Measurements from ENCODE around the gene ALAS2.

DNA sequence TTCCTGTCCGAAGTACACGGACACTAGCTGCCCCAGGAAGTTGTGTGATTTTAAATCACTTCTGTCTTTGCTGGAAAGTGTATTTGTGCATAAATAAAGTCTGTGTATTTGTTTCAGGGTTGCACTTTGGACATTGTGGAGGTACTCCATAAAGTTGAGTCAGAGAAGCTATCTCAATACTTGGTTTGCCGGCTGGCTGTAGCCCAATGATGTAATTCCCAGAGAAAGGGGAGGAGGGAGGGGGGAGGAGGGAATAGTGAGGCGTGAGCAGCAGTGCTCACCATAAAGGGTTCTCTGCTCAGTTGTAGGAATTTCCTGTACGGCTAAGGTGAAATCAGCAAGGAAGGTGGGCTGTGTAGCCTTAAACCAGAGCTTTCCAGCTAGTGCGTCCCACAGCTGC is 23.1 kb downstream of the ALAS2 start:
- TF ChIP-seq SP2 (IDR thresholded peaks at IDR 0.05; ENCODE audit: low read length) (no peak), KDM5A (IDR thresholded peaks at IDR 0.05; ENCODE audit: low read length) (no peak), CTCF (IDR thresholded peaks at IDR 0.05; ENCODE audit: control extremely low read depth in 1 of 3, insufficient read depth in 1 of 3, low read depth in 1 of 3, low read length in 3 of 3) (no peak), TAF1 (IDR thresholded peaks at IDR 0.05; ENCODE audit: low read depth, low read length) (no peak), EGR1 (IDR thresholded peaks at IDR 0.05; ENCODE audit: borderline replicate concordance, low read depth, low read length) (no peak), ZNF274 (IDR thresholded peaks at IDR 0.05; ENCODE audit: borderline replicate concordance, extremely low read depth, low read length) (no peak), CEBPB (IDR thresholded peaks at IDR 0.05; ENCODE audit: low read depth, low read length) (no peak), FOSL1 (IDR thresholded peaks at IDR 0.05; ENCODE audit: insufficient read depth, low read depth, low read length) (no peak), EZH2 (IDR thresholded peaks at IDR 0.05; ENCODE audit: low read depth, low read length, severe bottlenecking) (no peak), POLR2AphosphoS5 (IDR thresholded peaks at IDR 0.05; ENCODE audit: low read depth, low read length) (no peak)
